Hepatocyte (in vitro differentiated cells): ENCODE results near the gene ACOX3.

Source experiments
- CTCF ChIP-seq: fragments of 200-600 bp; sonication (generic); IDR thresholded peaks from 2 replicates; pipeline ENCODE4 v1.5.1; 2016; ENCODE audit warnings: antibody characterized with exemption, mild to moderate bottlenecking; ENCODE audit not compliant: poor library complexity
- EZH2 ChIP-seq: fragments of 200-600 bp; sonication (generic); IDR thresholded peaks from 2 replicates; pipeline ENCODE4 v1.6.1; 2016; ENCODE audit warnings: antibody characterized with exemption, mild to moderate bottlenecking, borderline replicate concordance

GRCh38 chr4:8316911-8317351 is 123.6 kb downstream of the ACOX3 start:
- TF ChIP-seq CTCF (no peak), EZH2 (no peak)
